Measurements from ENCODE around the gene MGAT4B. TPM values are rescaled to one million over a fixed set of nuclear protein-coding genes. Genes with fewer than 3 reads are reported as not detected.

The MGAT4B gene
- total RNA-seq, 1 donor from 2014 or later, result 118 TPM

DNA sequence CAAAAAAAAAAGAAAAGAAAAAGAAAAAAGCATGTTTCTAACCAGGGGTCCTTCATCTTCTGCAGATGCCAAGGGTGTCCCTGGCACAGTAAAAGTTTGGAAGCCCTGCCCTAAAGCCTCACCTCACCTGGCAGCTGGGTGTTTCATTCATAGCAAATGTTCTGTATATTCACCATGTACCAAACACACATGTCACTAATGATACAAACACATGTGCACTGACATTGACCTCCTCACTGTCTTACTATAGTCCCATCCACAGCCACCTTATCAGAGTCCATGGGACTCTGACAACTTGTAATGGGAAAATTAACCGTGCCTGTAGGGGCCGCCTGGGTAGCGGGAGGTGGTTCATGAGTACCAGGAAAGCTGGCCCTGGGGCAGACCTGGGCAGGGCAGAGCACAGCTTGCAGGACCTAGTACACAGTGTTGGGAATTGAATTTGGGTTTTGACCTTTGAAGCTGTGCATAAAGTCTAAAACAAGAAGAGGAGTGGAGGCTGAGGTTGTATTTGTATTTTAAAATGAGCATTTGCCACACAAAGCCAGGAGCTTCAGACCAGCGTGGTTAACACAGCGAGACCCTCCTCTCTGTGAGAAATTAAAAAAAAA lies 6.4 kb upstream of the MGAT4B start:
- intact Hi-C loops (cut with DNase I), result no loop called here
- Histone ChIP-seq H3K9me3 (no peaks in the 10 kb centered on the region), H3K27ac (no peak overlapping the region), H3K27me3 (no peaks in the 10 kb centered on the region), H3K36me3 (no peaks in the 10 kb centered on the region), H3K4me3 (no peak overlapping the region), H3K4me1 (peaks cover 10% of the 10 kb centered on the region)
- no peak for ATAC-seq
- DNase-seq, result no peak
- TF ChIP-seq CTCF (IDR thresholded peaks at IDR 0.05), result no peak

DNA sequence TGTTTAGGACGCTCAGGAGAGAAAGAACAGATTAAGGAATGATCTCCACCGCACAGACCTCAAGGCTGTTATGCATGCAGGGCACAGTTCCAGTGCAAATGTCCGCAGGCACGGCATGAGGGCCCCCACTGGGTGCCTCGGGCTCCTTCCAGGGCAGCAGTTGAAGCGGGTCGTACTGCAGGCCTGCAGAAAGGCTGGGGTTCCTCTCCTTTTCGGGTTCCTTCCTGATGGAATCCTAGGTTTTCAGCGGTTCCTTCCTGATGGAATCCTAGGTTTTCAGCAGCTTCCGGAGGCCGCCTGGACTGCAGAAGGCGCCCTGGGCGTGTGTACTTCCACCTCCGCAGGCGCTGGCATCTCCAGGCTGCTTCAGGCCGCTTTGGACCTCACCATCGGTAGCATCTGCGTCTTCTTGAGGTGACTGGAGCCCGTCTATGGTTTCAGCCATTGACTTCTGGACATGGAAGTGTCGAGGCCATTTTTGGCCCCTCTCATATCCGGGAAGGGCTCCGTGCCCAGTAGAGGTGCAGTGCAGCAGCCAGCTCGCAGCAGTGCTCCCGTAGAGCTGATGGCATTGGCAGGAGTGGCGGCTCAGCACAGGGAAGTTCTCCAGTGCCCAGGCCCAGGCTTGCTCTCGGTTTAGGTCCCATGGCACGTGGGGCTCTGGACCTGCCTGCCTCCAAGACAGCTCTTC lies 5.6 kb upstream of the MGAT4B start:
- H3K27ac ChIP-seq, result no peak overlapping the region
- DNase-seq, result no peak
- no peak overlapping the region for H3K4me3 ChIP-seq
- no peak for ATAC-seq
- H3K9me3 ChIP-seq, result no peaks in the 10 kb centered on the region
- intact Hi-C loops (cut with DNase I), result no loop called here
- peaks cover 7% of the 10 kb centered on the region for H3K4me1 ChIP-seq
- H3K36me3 ChIP-seq, result no peaks in the 10 kb centered on the region
- no peaks in the 10 kb centered on the region for H3K27me3 ChIP-seq
- no peak for TF ChIP-seq CTCF (IDR thresholded peaks at IDR 0.05)

- DNase-seq (peak; percentile 81), ATAC-seq (peak; percentile 46)
- TF ChIP-seq CTCF (IDR thresholded peaks at IDR 0.05), result no peak
- Histone ChIP-seq H3K9me3 (no peaks in the 10 kb centered on the region), H3K4me3 (peak overlapping the region; percentile 87), H3K27me3 (no peaks in the 10 kb centered on the region), H3K36me3 (peaks cover 8% of the 10 kb centered on the region), H3K4me1 (peaks cover 32% of the 10 kb centered on the region), H3K27ac (peak overlapping the region; percentile 93)
- intact Hi-C loops (cut with DNase I), result no loop called here
Observed at GRCh38 chr5:179805529-179806249, 977 bp downstream of the MGAT4B start.

DNA sequence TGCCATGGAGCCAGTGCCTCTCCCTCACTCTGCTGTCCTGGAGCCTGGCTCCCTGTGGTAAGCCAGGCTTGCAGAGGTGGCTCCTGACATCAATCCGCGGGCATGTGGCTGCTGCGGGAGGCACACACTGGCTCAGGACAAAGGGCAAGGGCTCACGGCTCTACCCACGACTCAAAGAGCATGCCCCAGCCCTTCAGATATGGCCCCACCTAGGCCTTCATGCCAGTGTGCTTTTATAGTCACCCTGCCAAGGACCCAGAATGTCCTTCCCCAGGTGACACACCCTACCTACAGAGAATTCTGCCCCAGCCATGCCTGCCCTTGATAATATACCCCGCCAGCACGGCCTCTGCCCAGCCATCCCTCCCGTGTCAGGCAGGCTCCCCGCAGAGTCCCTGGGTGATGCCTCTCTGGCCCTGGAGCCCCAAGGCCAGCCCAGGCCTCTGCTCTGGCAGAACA lies 1.6 kb downstream of the MGAT4B start:
- peaks cover 32% of the 10 kb centered on the region for H3K4me1 ChIP-seq
- DNase-seq, result peak; percentile 67
- peaks cover 12% of the 10 kb centered on the region for H3K36me3 ChIP-seq
- peak; percentile 1 for ATAC-seq
- intact Hi-C loops (cut with DNase I), result no loop called here
- TF ChIP-seq CTCF (IDR thresholded peaks at IDR 0.05), result no peak
- H3K27me3 ChIP-seq, result no peaks in the 10 kb centered on the region
- H3K27ac ChIP-seq, result peak overlapping the region; percentile 93
- peak overlapping the region; percentile 87 for H3K4me3 ChIP-seq
- no peaks in the 10 kb centered on the region for H3K9me3 ChIP-seq

- Histone ChIP-seq H3K27ac (peak overlapping the region; percentile 11), H3K27me3 (no peaks in the 10 kb centered on the region), H3K36me3 (peaks cover 18% of the 10 kb centered on the region), H3K9me3 (no peaks in the 10 kb centered on the region), H3K4me1 (peaks cover 32% of the 10 kb centered on the region), H3K4me3 (peak overlapping the region; percentile 87)
- TF ChIP-seq CTCF (IDR thresholded peaks at IDR 0.05), result no peak
- intact Hi-C loops (cut with DNase I), result no loop called here
- DNase-seq, result no peak
- ATAC-seq, result no peak
Observed at GRCh38 chr5:179804555-179804947, 2.1 kb downstream of the MGAT4B start.
